Measurements from ENCODE around the gene DNAJB6. TPM values are rescaled to one million over a fixed set of nuclear protein-coding genes. Genes with fewer than 3 reads are reported as not detected.

The DNAJB6 gene
- total and polyA plus RNA-seq, 2 of the 4 experiments (the other 2 are of a cell fraction): 93.4 to 165 TPM

DNA sequence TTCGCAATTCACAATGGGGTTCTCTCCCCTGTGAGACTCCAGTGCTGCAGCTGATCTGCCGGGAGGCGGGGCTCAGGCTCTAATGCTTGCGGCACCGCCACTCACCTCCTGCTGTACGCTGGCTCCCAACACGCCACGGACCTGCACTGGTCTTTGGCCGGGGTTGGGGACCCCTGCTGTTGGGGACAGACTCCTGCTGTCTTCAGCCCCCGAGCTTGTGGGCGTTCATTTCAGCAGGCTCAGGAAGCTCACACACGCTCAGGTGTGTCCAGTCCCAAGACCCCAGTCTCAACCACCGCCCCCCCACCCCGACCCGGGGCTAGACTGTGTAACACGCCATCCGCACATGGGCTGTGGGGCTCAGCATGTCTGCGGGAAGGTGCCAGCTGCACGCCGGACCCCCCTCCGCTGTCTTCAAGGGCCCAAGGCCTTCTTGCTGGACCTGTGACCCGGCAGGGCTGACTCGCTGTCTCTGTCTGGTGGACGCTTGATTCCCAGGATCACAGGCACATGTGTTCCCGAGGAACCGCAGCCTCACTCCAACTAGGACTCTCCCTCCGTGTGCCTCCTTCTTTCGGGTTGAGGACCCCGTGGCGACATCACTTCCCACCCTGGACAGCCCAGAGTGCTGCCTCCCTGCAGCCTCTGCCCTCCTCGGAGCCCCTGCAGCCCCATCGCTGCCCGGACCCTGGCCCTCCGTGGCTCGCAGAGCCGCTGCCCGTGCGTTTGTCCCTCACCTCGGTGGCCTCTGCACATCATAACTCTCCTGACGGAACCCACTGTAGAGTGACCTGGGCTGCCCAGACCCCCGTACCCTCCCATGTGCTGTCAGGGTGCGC is 106.4 kb downstream of the DNAJB6 start:
- H2BK5ac ChIP-seq (ENCODE audit: low read depth, low read length, poor library complexity, severe bottlenecking): no peak overlapping the region
- no peak overlapping the region for H2AK9ac ChIP-seq (replicated peaks; ENCODE audit: low read depth, low read length, poor library complexity)
- H2BK120ac ChIP-seq (ENCODE audit: low read depth, low read length): no peak overlapping the region
- no peak overlapping the region for H3K18ac ChIP-seq (ENCODE audit: low read depth, low read length)
- no peak overlapping the region for H3K23ac ChIP-seq (ENCODE audit: low read depth, low read length)
- H4K5ac ChIP-seq (ENCODE audit: low read depth, low read length): no peak overlapping the region
- H3K9me1 ChIP-seq (ENCODE audit: insufficient read depth, low read length): no peaks in the 10 kb centered on the region
- no peak overlapping the region for H3K56ac ChIP-seq (ENCODE audit: extremely low read depth, insufficient read depth, low read length)
- no peaks in the 10 kb centered on the region for H3K79me1 ChIP-seq (ENCODE audit: low read depth in 1 of 2, low read length in 2 of 2)
- H4K91ac ChIP-seq (ENCODE audit: insufficient read depth, low read depth, low read length): no peak overlapping the region
- ATAC-seq (ENCODE audit: low read depth): no peak
- no peak overlapping the region for H2BK20ac ChIP-seq (ENCODE audit: low read depth, low read length)
- H3K9me3 ChIP-seq (ENCODE audit: control insufficient read depth, insufficient read depth, low read length): no peaks in the 10 kb centered on the region
- POLR2A ChIA-PET (ENCODE audit: unreplicated experiment): no interaction called here
- no peak overlapping the region for H2AFZ ChIP-seq (replicated peaks; ENCODE audit: low read length, poor library complexity)
- H3K9ac ChIP-seq (ENCODE audit: low read depth, low read length): no peak overlapping the region
- intact Hi-C loops (cut with micrococcal nuclease) (no loop called here), in situ Hi-C loops (cut with MboI; ENCODE audit: low sequenced_read_pairs) (no loop called here), dilution Hi-C loops (cut with HindIII; ENCODE audit: low sequenced_read_pairs, unreplicated experiment) (no loop called here)
- H3K14ac ChIP-seq (replicated peaks; ENCODE audit: low read depth, low read length): no peak overlapping the region
- WGBS, 2 experiments (ENCODE audit: extremely low coverage in 2 of 2, insufficient read length in 1 of 2): 80% methylated on average over 27 of the region's 42 CpGs; no CpG with 5 or more reads in 1 of the 2 experiments
- no peak for DNase-seq
- no peaks in the 10 kb centered on the region for H3K36me3 ChIP-seq (ENCODE audit: control insufficient read depth, insufficient read depth, low read length)
- no peak overlapping the region for H2BK15ac ChIP-seq (ENCODE audit: low read depth, low read length)
- H4K20me1 ChIP-seq (ENCODE audit: insufficient read depth, low read length): no peaks in the 10 kb centered on the region
- no peak overlapping the region for H3K4me3 ChIP-seq (ENCODE audit: insufficient read depth, low read depth, low read length)
- no peak overlapping the region for H4K8ac ChIP-seq (ENCODE audit: low read depth in 2 of 2, low read length in 2 of 2)
- no peak overlapping the region for H3K4me2 ChIP-seq (ENCODE audit: low read depth, low read length)
- CTCF ChIA-PET: interaction anchor here (0.6 kb wide), 1 partner anchor 770 kb away, joined by 3 read pairs; no protein-coding TSS in a partner anchor
- no peak overlapping the region for H3K27ac ChIP-seq (ENCODE audit: insufficient read depth, low read length)
- H3K4ac ChIP-seq (ENCODE audit: low read depth, low read length): no peak overlapping the region
- no TSS peak for BruUV-seq (replicated peaks)
- H2AK5ac ChIP-seq (ENCODE audit: low read depth, low read length): no peak overlapping the region
- TF ChIP-seq RFX5 (IDR thresholded peaks at IDR 0.05; ENCODE audit: low read depth, low read length) (no peak), POLR2A (IDR thresholded peaks at IDR 0.05; ENCODE audit: low read depth, low read length) (no peak)
- TF ChIP-seq, protein P1, sequence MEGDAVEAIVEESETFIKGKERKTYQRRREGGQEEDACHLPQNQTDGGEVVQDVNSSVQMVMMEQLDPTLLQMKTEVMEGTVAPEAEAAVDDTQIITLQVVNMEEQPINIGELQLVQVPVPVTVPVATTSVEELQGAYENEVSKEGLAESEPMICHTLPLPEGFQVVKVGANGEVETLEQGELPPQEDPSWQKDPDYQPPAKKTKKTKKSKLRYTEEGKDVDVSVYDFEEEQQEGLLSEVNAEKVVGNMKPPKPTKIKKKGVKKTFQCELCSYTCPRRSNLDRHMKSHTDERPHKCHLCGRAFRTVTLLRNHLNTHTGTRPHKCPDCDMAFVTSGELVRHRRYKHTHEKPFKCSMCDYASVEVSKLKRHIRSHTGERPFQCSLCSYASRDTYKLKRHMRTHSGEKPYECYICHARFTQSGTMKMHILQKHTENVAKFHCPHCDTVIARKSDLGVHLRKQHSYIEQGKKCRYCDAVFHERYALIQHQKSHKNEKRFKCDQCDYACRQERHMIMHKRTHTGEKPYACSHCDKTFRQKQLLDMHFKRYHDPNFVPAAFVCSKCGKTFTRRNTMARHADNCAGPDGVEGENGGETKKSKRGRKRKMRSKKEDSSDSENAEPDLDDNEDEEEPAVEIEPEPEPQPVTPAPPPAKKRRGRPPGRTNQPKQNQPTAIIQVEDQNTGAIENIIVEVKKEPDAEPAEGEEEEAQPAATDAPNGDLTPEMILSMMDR (conservative IDR thresholded peaks at IDR 0.05; ENCODE audit: low read depth, low read length): no peak
- H3K4me1 ChIP-seq (ENCODE audit: control insufficient read depth, insufficient read depth, low read length): no peaks in the 10 kb centered on the region
- no peaks in the 10 kb centered on the region; the same call in 1 of the 2 replicates for H3K27me3 ChIP-seq (ENCODE audit: control insufficient read depth, insufficient read depth, low read length)

Measured in IMR-90 (cell line).